Endodermal cell (in vitro differentiated cells): ENCODE data around the gene JMJD1C. TPM values are rescaled to one million over a fixed set of nuclear protein-coding genes. Genes with fewer than 3 reads are reported as not detected.

ENCODE experiments used
- DNase-seq: peaks from one replicate; pipeline ENCODE4 v3.0.0-alpha.2; 2017
- H3K27ac ChIP-seq: 2 replicates; pipeline ENCODE4 v1.5.1; 2013; ENCODE audit warnings: mild to moderate bottlenecking, low read depth, low read length, moderate library complexity
- H3K27me3 ChIP-seq: 2 replicates; pipeline ENCODE4 v1.6.1; 2013; ENCODE audit warnings: mild to moderate bottlenecking, low read length, moderate library complexity; ENCODE audit not compliant: insufficient read depth, control insufficient read depth, poor library complexity, severe bottlenecking
- H3K36me3 ChIP-seq: 2 replicates; pipeline ENCODE4 v1.7.0; 2013; ENCODE audit warnings: mild to moderate bottlenecking, low read length, moderate library complexity; ENCODE audit not compliant: control insufficient read depth, insufficient read depth
- H3K4me1 ChIP-seq: one replicate; pipeline ENCODE4 v1.7.0; 2013; ENCODE audit warnings: low read length; ENCODE audit not compliant: control insufficient read depth, insufficient read depth
- H3K4me3 ChIP-seq: 2 replicates; pipeline ENCODE4 v1.5.1; 2013; ENCODE audit warnings: mild to moderate bottlenecking, low read length, moderate library complexity
- H3K9ac ChIP-seq: 2 replicates; pipeline ENCODE4 v1.6.1; 2013; ENCODE audit warnings: mild to moderate bottlenecking, low read length, moderate library complexity; ENCODE audit not compliant: poor library complexity, severe bottlenecking; ENCODE audit errors: extremely low read depth
- H3K9me3 ChIP-seq: 2 replicates; pipeline ENCODE4 v1.6.1; 2013; ENCODE audit warnings: mild to moderate bottlenecking, low read length, moderate library complexity; ENCODE audit not compliant: control insufficient read depth
- H3K27ac Mint-ChIP-seq: 2 replicates; pipeline ENCODE4 v1.8.0; 2020; ENCODE audit warnings: mixed read lengths
- H3K27me3 Mint-ChIP-seq: 2 replicates; pipeline ENCODE4 v1.8.0; 2021; ENCODE audit warnings: mild to moderate bottlenecking, mixed read lengths; ENCODE audit not compliant: insufficient read depth
- H3K36me3 Mint-ChIP-seq: 2 replicates; pipeline ENCODE4 v1.8.0; 2020; ENCODE audit warnings: low read depth, mixed read lengths
- H3K4me1 Mint-ChIP-seq: 2 replicates; pipeline ENCODE4 v1.8.0; 2020; ENCODE audit warnings: mixed read lengths
- H3K4me3 Mint-ChIP-seq: 2 replicates; pipeline ENCODE4 v1.8.0; 2020; ENCODE audit warnings: mild to moderate bottlenecking, moderate library complexity, mixed read lengths
- H3K9me3 Mint-ChIP-seq: 2 replicates; pipeline ENCODE4 v1.8.0; 2020; ENCODE audit warnings: mild to moderate bottlenecking, mixed read lengths
- WGBS, 2 experiments: methylation state at CpG; one replicate each; pipeline versions ENCODE4 v1.1.5 to v1.1.7; 2013; ENCODE audit warnings: missing lambda C conversion rate in 2 of 2, mixed read lengths in 1 of 2; ENCODE audit not compliant: insufficient coverage in 1 of 2, insufficient read length in 1 of 2; 5-methylcytosine and 5-hydroxymethylcytosine counted together
- total RNA-seq, 2 donors: library from RNA; stranded (reverse); fragmentation: NEBNext Ultra II Directional in 1 of 2; extraction: Animal tissue kit (Norgen Biotek cat#: 25700) in 1 of 2; gene quantifications; 2 replicates in 1 of 2; 3 replicates in 1 of 2; pipeline ENCODE4 v1.2.1, GENCODE V29; 2021
- TF ChIP-seq, protein P1 (sequence below): fragments of 200-600 bp; sonication (generic); conservative IDR thresholded peaks from 2 replicates; pipeline ENCODE4 v1.5.0; 2021; ENCODE audit warnings: antibody characterized with exemption, mild to moderate bottlenecking

The JMJD1C gene
- total RNA-seq, 2 donors from 2014 or later = 91.3 to 114 TPM

- no peak overlapping the region for H3K27ac ChIP-seq
- H3K27me3 Mint-ChIP-seq = no peaks in the 10 kb centered on the region
- TF ChIP-seq, protein P1, sequence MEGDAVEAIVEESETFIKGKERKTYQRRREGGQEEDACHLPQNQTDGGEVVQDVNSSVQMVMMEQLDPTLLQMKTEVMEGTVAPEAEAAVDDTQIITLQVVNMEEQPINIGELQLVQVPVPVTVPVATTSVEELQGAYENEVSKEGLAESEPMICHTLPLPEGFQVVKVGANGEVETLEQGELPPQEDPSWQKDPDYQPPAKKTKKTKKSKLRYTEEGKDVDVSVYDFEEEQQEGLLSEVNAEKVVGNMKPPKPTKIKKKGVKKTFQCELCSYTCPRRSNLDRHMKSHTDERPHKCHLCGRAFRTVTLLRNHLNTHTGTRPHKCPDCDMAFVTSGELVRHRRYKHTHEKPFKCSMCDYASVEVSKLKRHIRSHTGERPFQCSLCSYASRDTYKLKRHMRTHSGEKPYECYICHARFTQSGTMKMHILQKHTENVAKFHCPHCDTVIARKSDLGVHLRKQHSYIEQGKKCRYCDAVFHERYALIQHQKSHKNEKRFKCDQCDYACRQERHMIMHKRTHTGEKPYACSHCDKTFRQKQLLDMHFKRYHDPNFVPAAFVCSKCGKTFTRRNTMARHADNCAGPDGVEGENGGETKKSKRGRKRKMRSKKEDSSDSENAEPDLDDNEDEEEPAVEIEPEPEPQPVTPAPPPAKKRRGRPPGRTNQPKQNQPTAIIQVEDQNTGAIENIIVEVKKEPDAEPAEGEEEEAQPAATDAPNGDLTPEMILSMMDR = no peak
- H3K9ac ChIP-seq = no peak overlapping the region
- peaks cover 14% of the 10 kb centered on the region for H3K36me3 ChIP-seq
- H3K9me3 ChIP-seq = peaks cover 4% of the 10 kb centered on the region
- H3K36me3 Mint-ChIP-seq = peaks cover 16% of the 10 kb centered on the region
- H3K27ac Mint-ChIP-seq = no peak overlapping the region
- 97 to 100% methylated on average over 2 of the region's 2 CpGs for WGBS, 2 experiments
- H3K4me3 Mint-ChIP-seq = no peak overlapping the region
- DNase-seq = no peak
- no peaks in the 10 kb centered on the region for H3K9me3 Mint-ChIP-seq
- H3K4me3 ChIP-seq = no peak overlapping the region
- peaks cover 20% of the 10 kb centered on the region for H3K4me1 Mint-ChIP-seq
- H3K27me3 ChIP-seq = no peaks in the 10 kb centered on the region
- H3K4me1 ChIP-seq = peaks cover 6% of the 10 kb centered on the region
These were observed 100.9 kb downstream of the JMJD1C start for GRCh38 chr10:63364918-63365317.

DNA sequence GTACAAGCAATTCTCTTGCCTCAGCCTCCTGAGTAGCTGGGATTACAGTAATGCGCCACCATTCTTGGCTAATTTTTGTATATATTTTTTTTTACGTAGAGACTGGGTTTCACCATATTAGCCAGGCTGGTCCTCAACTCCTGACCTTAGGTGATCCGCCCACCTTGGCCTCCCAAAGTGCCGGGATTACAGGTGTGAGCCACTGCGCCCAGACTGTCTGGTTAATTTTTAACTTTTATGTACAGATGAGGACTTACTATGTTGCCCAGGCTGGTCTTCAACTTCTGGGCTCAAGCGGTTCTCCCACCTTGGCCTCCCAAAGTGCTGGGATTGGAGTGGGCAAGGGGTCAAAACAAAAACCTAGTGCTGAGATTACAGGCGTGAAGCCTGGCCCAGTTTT, 101.8 kb downstream of the JMJD1C start:
- H3K27me3 ChIP-seq = no peaks in the 10 kb centered on the region

GRCh38 chr10:63355682-63356081, 110.1 kb downstream of the JMJD1C start:
- DNase-seq = no peak
- TF ChIP-seq, protein P1 = no peak
- 89% methylated on average over 2 of the region's 2 CpGs; no CpG with 5 or more reads in 1 of the 2 experiments for WGBS, 2 experiments
- Histone ChIP-seq H3K27me3 (no peaks in the 10 kb centered on the region), H3K4me1 (peaks cover 2% of the 10 kb centered on the region), H3K9ac (no peak overlapping the region), H3K9me3 (peaks cover 5% of the 10 kb centered on the region), H3K27ac (no peak overlapping the region), H3K36me3 (peaks cover 19% of the 10 kb centered on the region), H3K4me3 (no peak overlapping the region)
- Mint-ChIP-seq H3K4me1 (peaks cover 6% of the 10 kb centered on the region), H3K36me3 (peaks cover 7% of the 10 kb centered on the region), H3K27ac (no peak overlapping the region), H3K27me3 (no peaks in the 10 kb centered on the region), H3K4me3 (no peak overlapping the region), H3K9me3 (no peaks in the 10 kb centered on the region)

More for the DNA sequence above, 101.8 kb downstream of the JMJD1C start:
- TF ChIP-seq, protein P1 = no peak
- H3K27me3 Mint-ChIP-seq = no peaks in the 10 kb centered on the region
- peaks cover 15% of the 10 kb centered on the region for H3K4me1 Mint-ChIP-seq
- no peak for DNase-seq
- Histone ChIP-seq H3K9ac (no peak overlapping the region), H3K4me1 (peaks cover 6% of the 10 kb centered on the region), H3K4me3 (no peak overlapping the region), H3K27ac (no peak overlapping the region), H3K9me3 (peaks cover 4% of the 10 kb centered on the region), H3K36me3 (peaks cover 16% of the 10 kb centered on the region)
- peaks cover 16% of the 10 kb centered on the region for H3K36me3 Mint-ChIP-seq
- 93 to 97% methylated on average over 3 to 7 of the region's 7 CpGs for WGBS, 2 experiments
- H3K4me3 Mint-ChIP-seq = no peak overlapping the region
- H3K27ac Mint-ChIP-seq = no peak overlapping the region
- no peaks in the 10 kb centered on the region for H3K9me3 Mint-ChIP-seq
